GM10248 (cell line): Measurements from ENCODE around the gene SEMA3G.
A peak's percentile ranks its signal among the peaks of the same experiment; 100 is the strongest.

Experiments used
- CTCF ChIA-PET: fragments of 300-600 bp; sonication (Branson Sonifier 250); formaldehyde crosslinking; extraction: SDS; loops from one replicate; lab custom pipeline; 2021; ENCODE audit warnings: antibody characterized with exemption; lab: Yijun Ruan, JAX
- POLR2A ChIA-PET: fragments of 350-650 bp; sonication (Branson Sonifier 250); formaldehyde crosslinking; extraction: SDS; loops from one replicate; lab custom pipeline; 2020; ENCODE audit warnings: antibody characterized with exemption; lab: Yijun Ruan, JAX
- DNase-seq: peaks from one replicate; pipeline ENCODE4 v3.0.0; 2012; ENCODE audit errors: extremely low spot score
- TF ChIP-seq, protein P1 (sequence below): IDR thresholded peaks from 2 replicates; pipeline ENCODE4 v1.5.1; 2012; ENCODE audit warnings: mild to moderate bottlenecking, low read depth; ENCODE audit errors: extremely low read depth, missing control alignments, control extremely low read depth

The SEMA3G gene

DNA sequence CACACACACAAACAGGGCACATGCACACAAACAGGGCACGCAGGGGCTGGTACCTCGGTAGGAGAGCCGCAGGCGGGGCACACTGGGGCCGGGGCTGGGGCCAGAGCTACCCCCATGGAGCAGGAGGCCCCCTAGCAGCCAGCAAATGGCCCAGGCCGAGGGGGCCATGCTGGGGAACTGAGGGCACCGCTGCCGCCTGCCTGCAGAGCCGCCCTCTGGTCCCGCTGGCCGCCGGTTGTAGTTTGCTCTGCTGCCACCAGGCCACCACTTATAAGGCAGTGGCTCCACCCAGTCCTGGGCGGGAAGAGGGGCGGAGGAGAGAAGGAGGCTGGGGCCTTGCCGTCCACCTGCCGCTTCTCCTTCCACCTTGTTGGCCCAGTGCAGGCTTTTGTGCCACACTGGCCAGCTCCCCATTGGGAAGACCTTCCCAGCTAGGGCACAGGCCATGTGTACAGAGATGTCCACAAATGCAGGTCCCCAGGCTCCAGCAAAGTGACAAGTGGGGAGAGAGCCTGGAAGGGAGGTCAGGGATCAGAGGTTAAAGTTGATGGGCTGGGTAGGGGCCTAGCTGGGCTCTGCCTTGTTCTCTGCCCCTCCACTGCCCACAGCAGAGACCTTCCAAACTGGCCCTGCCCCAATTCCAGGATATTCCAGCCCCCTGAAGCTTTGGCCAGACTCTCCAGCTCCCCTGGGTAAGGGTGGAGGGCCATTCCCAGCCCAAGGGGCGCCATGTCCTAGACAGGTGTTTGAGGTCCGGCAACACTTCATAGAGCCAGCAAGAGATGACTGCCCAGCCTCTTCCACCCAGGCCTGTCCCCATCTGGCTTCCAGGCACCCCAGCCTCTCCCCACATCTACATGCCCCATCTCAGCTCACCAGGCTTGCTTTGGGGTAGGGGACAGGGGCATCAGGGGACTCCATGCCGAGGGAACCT is at the start of gene SEMA3G:
SEMA3G (minus strand) TSS at position 244 of the 934 bp plus-strand sequence; CDS start at position 168, 76 bp downstream.
- POLR2A ChIA-PET, result interaction anchor here (0.6 kb wide), 1 partner anchor 24 kb away, joined by 3 read pairs; no protein-coding TSS in a partner anchor

DNA sequence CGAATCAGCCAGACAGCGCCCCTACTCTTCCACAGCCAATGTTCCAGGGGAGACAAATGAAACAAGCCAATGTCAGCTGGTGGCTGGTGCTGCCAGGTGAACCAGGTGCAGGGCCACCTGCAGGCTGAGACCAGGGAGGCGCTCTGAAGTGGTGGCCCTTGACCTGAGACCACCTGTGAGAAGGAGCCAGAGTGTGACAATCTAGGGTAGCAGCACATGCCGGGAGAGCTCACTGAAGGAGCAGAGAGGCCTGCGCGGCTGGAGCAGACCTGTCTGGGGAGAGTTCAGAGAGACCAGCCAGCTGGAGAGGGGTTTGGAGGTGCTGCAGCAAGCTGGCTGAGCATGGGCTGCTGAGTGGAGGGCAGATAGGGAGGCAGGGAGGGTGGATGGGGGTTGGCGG is 49.5 kb upstream of the SEMA3G start:
- TF ChIP-seq, protein P1, sequence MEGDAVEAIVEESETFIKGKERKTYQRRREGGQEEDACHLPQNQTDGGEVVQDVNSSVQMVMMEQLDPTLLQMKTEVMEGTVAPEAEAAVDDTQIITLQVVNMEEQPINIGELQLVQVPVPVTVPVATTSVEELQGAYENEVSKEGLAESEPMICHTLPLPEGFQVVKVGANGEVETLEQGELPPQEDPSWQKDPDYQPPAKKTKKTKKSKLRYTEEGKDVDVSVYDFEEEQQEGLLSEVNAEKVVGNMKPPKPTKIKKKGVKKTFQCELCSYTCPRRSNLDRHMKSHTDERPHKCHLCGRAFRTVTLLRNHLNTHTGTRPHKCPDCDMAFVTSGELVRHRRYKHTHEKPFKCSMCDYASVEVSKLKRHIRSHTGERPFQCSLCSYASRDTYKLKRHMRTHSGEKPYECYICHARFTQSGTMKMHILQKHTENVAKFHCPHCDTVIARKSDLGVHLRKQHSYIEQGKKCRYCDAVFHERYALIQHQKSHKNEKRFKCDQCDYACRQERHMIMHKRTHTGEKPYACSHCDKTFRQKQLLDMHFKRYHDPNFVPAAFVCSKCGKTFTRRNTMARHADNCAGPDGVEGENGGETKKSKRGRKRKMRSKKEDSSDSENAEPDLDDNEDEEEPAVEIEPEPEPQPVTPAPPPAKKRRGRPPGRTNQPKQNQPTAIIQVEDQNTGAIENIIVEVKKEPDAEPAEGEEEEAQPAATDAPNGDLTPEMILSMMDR, result no peak
- POLR2A ChIA-PET, result no interaction called here
- no peak for DNase-seq
- CTCF ChIA-PET, result no interaction called here

More for the DNA sequence above, at the start of gene SEMA3G:
- peak; percentile 85 for DNase-seq
- CTCF ChIA-PET, result interaction anchor here (0.6 to 17.8 kb wide), 13 partner anchors 9 to 392 kb away, joined by 3 to 345 read pairs (median 6); partner anchors contain the start of genes GLYCTK and TNNC1
- TF ChIP-seq, protein P1, result peak; percentile 39

DNA sequence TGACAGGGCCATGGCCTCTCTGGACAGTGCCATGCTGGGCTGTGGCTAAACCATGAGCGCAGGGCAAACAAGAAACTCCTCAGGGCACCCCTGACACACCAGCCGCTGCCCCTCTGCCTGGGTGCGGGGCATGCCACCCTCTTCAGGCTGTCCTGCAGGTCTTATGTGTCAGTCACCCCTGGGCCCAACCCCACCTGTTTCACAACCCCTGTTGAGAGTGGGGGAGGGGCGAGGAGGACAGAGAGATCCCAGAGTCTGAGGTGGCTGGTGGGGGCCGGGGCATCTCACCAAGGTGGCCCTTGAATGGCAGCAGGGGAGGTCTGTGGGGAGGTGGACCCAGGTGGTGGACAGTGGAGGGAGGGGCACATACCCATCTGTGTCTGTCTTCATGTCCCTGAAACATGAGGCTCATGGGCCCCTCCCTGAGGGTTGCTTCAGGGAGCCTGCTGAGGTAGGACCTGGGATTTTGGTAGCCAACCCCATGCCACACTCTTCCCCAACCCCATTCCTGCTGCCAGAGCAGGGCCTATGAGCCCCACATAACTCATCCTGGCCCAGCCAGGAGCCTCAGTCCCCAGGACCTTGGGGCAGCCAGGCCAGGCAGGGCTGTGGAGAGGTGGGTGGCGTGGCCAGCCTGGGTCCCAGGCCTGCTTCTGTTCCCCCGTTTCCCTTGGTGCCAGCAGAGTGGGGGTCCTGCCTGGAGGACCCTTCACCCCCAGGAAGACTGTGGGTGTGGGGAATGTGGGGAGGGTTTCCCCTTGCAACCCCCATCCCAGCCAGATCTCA is 48.5 kb upstream of the SEMA3G start:
- CTCF ChIA-PET, result no interaction called here
- no peak for DNase-seq
- POLR2A ChIA-PET, result no interaction called here
- TF ChIP-seq, protein P1, result no peak

DNA sequence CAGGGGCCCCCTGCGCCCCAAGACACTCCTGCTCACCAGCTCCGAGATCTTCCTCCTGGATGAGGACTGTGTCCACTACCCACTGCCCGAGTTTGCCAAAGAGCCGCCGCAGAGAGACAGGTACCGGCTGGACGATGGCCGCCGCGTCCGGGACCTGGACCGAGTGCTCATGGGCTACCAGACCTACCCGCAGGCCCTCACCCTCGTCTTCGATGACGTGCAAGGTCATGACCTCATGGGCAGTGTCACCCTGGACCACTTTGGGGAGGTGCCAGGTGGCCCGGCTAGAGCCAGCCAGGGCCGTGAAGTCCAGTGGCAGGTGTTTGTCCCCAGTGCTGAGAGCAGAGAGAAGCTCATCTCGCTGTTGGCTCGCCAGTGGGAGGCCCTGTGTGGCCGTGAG is 47.2 kb upstream of the SEMA3G start:
- no peak for DNase-seq
- TF ChIP-seq, protein P1, result no peak
- ChIA-PET POLR2A (no interaction called here), CTCF (interaction anchor here (1.1 kb wide), 1 partner anchor 35 kb away, joined by 3 read pairs; no protein-coding TSS in a partner anchor)

DNA sequence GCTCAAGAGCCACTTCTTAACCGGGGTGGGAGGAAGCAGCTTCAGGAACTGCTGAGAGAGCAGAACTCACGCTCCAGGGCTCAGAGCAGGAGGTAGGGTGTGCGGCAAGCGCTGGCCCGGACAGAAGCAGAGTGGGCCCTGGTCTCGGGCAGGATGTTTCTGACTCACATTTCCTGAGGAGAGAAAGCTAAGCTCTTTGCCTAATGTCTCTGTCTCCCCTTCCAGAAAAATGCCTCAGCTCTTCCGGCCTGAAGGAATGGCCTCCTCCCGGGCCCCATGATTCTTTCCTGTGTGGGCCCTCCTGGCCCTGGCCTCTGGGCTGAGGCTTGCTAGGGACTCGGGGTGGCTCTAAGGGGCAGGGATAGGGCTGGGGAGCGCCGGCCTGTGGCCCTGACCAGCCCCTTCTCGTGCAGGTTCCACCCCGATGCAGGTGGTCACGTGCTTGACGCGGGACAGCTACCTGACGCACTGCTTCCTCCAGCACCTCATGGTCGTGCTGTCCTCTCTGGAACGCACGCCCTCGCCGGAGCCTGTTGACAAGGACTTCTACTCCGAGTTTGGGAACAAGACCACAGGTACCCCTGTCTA is 46.1 kb upstream of the SEMA3G start:
- ChIA-PET POLR2A (no interaction called here), CTCF (interaction anchor here (0.8 to 1.6 kb wide), 4 partner anchors 9 to 44 kb away, joined by 3 to 5 read pairs (median 3); no protein-coding TSS in a partner anchor)
- DNase-seq, result no peak
- TF ChIP-seq, protein P1, result no peak
